ENCODE results near the gene TP53BP2.
A peak's percentile ranks its signal among the peaks of the same experiment; 100 is the strongest.
"Not testable (repeated sequence)": the region's sequence is repeated elsewhere in the genome, so short reads cannot be mapped to it uniquely, and the experiment has no call there.

Gene TP53BP2

DNA sequence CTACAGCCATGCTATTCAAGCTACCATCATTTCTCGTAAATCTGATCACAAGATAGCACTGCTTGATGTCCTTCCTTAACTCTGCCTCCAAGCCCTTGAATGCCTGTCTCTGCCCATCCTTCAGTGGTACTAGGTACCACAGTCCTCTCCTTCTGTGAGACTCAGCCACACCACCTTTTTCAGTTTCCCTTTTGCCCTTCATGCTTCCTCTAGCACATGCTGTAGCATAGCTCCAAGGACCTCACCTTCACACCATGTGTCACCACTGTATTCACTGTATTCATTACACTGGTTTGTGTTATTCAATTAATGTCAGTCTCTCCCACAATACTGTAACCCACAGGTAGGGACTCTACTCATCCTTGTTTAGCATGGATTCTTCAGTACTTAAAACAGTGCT is 8.0 kb upstream of the TP53BP2 start:
- no peak for DNase-seq (ENCODE audit: low read depth)

DNA sequence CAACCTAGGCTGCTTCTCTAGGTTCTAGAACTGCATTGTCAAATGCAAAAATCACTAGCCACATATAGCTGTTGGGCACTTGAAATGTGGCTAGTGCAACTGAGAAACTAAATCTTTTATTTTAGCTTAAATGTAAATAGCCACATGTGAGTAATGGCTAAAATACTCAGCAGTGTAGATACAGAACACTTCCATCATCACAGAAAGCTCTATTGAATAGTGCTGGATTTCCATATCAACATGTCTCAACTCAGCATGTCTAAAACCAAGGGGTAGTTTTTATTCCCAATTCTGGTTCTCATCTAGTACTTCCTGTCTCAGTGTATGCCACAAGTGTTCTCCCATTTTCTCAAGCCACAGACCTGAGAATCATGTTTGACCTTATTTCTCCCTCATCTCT is 7.5 kb upstream of the TP53BP2 start:
- no peak for DNase-seq (ENCODE audit: low read depth)

DNA sequence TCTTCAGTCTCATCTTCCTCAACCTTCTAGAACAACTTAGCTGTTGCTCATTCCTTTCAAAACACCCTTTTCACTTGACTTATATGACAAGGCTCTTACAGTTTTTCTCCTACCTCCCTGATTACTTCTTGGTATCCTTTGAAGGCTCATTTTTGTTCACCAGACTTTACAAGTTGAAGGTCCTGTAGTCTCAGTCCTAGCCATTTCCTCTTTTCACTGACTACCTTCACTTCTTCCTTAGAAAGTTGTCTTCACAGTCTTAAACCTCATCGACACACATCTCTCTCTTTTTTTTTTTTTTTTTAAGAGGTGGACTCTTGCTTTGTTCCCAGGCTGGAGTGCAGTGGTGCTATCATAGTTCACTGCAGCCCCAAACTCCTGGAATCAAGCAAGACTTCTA is 6.6 kb upstream of the TP53BP2 start:
- no peak for DNase-seq (ENCODE audit: low read depth)

DNA sequence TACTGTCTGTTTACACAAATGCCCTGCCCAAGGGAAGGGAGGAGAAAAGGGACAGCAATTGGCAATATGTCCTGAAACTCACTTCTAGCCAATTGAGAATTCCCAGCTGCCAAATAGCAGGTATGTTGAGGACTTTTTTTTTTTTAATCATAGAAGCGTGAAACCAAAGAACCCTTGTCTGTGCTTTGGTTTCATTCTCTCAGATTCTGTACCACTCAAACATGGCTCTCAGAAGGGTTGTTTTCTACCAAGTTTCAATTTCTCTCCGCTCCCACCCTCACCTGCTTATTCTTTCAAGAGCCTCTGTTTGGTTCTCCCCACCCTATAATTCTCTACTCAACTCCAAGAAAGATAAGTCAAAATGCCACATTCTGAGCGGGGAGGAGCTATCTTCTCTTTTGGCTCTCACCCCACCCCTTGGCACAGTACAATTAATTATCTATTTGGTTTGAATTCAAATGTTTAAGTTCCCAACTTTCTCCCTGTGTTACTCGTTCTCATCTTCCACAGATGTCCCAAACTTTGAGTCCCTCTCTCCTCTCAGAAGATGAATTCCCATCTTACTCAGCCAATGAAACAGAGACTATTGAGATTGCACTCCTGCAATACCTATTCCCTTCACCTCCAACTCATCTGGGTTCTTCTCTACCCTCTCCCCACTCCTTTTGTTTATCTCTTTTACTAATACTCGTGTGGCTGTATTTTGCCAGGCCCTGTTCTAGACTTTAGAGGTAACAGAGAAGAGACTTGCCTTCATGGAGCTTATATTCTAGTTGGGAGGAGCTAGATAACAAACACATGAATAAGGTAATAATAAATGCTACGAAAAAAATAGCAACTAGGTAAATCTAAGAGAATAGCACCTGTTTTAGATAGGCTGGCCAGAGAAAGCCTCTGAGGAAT is 3.9 kb upstream of the TP53BP2 start:
- DNase-seq (ENCODE audit: low read depth): no peak

DNA sequence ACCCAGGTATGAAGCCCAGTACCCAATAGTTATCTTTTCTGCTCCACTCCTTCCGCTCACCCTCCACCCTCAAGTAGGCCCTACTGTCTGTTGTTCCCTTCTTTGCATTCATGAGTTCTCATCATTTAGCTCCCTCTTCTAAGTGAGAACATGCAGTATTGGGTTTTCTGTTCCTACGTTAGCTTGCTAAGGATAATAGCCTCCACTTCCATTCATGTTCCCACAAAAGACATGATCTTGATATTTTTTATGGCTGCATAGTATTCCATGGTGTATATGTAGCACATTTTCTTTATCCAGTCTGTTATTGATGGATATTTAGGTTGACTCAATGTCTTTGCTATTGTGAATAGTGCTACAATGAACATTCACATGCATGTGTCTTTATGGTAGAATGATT is 2.8 kb upstream of the TP53BP2 start:
- no peak for DNase-seq (ENCODE audit: low read depth)

DNA sequence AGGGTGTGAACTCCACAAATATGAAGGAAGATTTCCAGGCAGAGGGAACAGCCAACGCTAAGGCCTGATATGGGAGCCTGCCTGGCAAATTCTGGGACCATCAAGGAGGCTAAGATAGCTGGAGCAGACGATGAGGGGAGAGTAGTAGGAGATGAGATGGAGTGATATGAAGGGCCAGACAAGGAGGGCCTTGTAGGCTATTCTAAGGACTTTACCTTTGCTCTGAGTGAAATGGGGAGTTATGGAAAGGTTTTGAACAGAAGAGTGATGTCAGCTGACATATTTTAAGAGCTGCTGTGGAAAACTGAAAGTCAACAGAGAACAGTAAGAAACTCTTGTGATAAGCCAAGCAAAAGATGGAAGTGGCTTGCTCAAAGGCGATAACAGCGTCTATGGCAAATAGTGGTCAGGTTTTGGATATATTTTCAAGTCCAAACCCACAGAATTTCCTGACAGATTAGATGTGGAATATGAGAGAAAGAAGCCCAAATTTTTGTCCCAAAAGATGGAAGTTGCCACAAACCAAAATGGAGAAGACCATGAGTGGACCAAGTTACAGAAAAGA is 2.1 kb upstream of the TP53BP2 start:
- DNase-seq (ENCODE audit: low read depth): no peak

DNA sequence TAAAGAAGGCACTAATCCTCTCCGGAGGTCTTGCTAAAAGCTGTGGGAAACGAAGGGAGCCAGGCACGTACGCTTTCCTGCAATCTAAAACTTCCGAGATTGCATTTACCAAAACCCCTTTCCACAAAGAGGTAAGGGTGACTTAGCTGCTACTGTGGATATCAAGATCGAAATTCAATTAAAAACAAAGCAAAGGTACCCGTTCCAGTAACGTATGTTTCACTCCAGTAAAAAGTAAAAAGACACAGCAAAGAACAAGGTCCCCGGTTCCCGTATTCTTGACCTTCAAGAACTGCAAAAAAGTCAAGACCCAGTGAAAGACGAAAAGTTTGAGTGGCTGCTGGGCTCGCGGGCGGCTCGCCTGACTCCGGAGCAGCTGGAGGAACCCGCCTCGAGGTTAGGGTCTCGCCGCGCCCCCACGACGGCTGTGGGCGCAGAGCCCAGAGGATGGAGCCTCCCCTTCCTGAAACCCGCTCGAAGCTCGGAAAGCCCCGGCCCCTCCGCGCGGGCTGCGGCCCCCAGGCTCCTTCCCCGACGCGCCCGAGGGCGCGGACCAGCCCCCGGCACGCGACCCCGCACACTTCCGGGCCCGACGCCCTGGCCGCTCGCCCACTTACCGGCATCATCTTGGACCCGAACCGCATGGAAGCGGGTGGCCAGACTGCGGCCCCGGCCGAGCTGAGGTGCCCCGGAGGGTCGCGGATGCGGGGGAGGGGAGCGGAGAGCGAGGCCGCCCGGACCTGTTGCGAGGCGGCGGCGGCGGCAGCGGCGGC is 524 bp downstream of the TP53BP2 start:
- DNase-seq (ENCODE audit: low read depth): peak; percentile 38

DNA sequence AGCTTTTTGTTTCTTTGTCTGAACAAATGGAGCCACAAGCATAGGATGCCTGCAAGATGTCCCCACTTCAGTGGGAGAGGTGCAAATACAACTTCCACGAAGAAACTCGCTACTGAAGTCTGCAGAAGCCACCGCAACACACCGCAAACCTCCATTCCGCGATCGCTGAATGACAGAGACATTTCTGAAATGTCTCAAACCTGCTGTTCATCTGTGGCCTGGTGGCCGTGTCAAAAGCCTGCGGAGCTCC is 1.0 kb downstream of the TP53BP2 start:
- DNase-seq (ENCODE audit: low read depth): no peak

DNA sequence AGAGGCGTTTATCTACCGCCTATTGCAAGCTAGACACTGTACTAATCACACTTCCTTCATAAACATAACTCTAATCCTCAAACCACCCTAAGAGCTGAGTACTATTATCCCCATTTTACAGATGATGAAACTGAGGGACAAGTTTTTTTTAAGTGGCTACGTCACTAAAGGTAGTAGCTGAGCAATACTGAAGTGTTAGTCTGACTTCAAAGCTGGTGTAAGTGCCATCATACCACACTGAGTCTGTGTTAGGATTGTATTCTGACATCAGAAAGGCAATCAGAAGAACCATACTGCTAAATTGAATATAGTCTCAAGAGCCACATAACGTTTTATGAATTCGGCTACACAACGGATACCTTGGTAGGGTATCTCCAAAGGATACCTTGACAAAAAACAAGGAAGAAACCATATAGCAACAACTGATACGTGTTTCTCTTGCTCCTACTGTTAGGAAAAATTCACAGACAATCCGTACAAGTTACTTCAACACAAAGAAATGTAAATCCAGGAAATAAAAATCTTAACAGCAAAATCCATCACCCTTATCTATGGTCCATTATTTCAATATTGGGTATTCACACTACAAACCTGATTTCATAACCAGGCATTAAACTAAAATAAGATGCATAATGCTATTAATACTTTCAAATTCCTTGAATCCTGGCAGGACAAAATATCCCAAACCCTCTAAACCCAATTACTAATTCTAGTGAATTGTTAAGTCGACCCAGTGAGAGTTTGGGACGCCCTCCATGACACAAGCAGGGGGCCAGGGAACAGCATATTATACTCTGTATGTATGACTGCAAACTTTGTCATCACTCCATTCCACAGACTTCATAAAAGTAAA is 1.6 kb downstream of the TP53BP2 start:
- no peak for DNase-seq (ENCODE audit: low read depth)

DNA sequence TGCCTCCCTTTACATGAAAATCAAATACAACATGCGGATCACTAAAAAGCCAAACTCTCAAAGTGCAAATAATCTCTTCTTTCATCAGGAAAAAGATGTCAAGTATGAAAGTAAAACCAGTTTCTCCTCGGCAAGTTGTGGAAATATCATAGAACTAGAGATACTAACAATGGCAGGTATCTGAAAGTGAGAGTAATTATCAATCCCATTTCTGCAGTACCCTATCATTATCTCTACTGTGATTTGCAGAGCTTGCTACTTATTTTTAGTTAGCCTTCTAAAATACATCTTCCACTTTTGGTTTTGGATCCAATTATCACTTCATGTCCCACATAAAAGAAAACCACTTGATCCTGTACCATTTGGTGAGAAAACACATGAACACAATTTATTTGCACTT is 3.0 kb downstream of the TP53BP2 start:
- DNase-seq (ENCODE audit: low read depth): no peak

DNA sequence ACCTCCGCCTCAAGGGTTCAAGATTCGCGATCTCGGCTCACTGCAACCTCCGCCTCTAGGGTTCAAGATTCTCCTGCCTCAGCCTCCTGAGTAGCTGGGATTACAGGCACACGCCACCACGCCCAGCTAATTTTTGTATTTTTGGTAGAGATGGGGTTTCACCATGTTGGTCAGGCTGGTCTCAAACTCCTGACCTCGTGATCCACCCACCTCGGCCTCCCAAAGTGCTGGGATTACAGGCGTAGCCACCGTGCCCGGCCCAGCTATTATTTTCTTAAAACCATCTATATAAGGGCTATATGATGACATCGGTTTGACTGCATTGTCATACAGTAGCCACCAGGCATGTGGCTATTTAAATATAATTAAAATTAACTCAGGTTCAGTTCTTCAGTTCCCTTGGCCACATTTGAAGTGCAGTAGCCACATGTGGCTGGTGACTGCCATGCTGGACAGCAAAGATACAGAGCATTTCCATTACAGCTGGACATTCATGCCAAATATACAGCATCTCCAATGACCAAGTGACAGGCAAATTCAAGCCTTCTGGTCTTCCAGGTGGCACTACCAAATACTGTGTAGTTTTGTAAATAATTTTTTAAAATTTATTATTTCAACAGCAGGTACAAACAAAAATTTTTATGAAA is 3.6 kb downstream of the TP53BP2 start:
- DNase-seq (ENCODE audit: low read depth): not testable (repeated sequence)

DNA sequence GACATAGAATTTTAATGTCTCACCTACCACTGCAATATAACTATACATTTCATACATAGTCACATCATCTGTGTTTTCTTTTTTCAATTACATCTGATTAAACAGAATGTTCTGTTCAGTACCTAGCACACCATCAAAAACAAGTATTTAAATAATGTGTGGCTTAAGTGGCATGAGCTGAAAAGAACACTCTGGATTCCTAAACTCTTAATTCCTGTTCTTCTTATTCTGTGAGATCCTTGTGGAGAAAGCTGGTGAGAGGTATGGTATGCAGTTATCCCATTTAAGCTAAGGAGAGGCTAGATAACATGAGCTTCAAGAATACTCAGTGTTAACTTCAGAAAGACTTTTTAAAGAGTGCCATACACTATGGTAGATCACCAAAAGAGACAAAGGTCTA is 5.5 kb downstream of the TP53BP2 start:
- DNase-seq (ENCODE audit: low read depth): no peak

DNA sequence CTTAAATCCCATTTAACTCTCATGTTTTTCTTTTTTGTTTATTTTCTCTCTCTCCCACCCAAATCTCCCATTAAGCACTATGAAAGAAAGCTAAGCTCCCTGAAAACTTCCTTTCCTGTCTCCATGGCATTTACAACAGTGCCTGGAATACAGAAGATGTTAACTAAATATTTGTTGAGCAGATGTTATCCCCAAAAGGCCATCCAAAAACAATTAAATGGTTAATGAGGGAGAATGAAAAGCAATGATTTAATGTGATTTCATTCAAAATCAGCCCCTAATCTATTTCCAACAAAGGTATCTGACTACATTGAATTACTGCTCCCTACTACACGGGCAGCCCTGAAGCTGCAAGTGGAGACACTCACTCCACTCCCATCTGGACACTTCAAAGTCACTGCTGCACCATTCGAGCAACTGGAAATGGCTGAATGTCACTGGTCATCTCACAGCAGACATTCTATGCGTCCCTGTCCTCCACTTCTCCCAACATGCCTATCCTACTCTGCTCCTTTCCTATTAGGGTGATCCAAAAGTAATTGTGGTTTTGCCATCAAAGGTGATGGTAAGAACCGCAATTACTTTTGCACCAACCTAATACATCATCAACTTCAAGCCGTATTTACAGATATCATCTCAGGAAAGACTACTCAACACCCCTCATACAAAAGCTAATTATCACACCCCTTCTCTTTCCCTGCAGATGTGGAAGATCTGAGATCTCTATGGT is 7.5 kb downstream of the TP53BP2 start:
- DNase-seq (ENCODE audit: low read depth): no peak

DNA sequence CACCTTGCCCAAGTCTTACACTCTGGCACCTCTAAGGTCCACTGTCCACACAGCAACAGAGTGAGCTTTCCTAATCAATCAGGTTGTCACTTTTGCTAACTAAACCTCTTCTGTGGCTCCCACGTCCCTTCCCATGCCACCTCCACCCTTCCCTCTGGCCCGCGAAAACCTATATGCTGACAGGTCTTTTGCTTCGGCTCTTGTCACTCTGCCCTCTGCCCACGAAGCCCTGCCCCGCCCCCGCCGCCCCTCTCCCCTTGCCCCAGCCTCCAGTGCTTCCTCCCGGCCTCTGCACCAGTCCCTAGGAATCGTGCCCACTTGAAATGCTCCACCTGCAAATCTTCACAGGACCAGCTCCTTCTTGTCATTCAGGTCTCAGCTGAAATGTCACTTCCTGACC is 8.1 kb downstream of the TP53BP2 start:
- DNase-seq (ENCODE audit: low read depth): no peak

DNA sequence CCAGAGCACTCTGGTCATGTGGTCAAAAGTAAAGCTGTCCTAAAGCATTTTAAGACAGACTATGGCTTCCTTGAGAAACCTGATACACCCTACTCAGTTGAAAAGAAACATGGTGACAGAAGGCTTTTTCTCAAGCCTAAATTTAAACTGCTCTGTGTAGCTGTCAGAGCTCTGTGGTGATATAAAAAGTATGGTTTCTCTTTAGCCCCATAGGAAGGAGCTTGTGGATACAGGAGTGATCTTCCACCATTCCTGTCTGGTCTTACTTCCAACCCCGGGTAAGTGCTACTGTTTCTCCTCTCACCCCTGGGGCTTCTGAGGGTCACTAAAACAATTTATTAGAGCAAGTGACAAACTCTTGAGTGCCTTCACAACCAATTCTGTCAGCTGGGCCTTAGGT is 8.5 kb downstream of the TP53BP2 start:
- DNase-seq (ENCODE audit: low read depth): no peak

DNA sequence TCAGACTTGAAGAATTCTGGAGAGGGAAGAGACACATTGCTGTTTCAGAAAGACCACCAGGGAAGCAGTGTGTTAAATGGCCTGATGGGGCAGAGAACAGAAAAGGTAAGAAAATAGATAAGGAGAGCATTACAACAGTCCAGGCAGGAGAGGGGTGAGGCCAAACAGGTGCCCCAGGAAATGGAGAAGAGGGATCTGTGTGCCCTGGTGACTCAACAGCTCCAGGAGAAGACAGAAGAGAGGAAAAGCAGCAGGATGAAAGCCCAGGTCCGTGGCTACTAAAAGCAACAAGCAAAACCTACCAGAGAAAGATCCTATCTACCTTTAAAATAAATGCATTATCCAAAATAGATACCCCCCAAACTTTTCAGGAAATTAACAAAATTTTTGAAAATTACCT is 9.2 kb downstream of the TP53BP2 start:
- DNase-seq (ENCODE audit: low read depth): no peak

DNA sequence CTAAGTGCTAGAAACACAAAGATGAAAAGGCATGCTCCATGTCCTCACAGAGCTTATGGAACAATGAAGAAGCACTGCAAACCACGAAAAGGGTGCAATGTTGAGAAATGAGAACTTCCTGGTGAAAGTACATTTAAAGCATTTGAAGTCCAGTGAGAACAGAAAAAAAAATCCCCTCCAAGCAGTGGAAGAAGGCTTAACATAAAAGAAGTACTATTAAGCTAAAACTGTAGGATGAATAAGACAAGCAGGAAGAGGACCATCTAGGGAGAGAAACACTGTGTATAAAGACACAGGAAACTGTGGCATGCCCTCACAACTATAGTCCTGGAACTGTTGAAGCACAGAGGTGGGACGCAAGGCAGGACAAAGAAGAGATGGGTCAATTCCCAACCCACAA is 10.0 kb downstream of the TP53BP2 start:
- DNase-seq (ENCODE audit: low read depth): no peak

DNA sequence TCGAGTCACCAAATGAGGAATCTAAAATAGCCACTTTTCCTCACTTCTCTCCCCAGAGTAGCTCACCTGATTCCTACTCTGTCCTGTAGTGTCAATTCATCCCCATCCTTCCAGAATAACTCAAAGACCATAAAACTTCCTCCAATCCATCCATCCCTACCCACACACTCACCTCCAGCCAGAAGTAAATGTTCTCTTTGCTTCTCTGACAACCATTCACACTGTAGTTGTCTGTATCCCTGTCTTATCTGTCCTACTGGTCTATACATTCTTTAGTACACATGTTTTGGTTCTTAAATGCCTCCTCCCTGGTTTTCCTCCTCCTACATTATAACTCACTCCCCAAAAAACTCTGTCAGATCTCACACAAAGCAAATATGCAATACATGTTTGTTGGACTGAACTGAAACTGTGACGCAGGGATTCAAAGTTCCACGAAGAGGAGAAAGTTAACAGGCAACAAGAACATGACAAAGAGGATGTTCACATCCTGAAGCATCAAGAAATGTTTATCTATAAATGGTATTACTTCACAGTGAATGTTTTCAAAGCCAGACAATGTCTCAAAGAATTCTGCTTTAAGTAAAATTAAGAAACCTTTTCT is 11.0 kb downstream of the TP53BP2 start:
- DNase-seq (ENCODE audit: low read depth): no peak

DNA sequence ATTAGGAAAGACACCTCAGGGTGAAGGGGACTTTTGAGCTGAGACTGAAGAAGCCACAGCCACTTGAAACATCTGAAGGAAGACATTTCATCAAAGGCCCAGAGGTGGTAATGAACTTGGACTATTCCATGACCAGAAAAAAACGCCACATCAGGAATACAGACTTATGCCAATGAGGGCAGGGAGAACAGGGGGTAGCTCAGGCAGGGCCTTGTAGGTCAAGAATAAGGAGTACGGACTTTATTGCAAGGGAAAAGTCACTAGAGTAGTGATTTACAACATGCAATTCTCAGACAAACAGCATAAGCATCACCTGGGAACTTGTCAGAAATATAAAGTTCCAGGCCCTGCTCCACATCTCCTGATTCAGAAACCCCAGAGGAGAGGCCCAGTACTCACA is 11.8 kb downstream of the TP53BP2 start:
- DNase-seq (ENCODE audit: low read depth): no peak

DNA sequence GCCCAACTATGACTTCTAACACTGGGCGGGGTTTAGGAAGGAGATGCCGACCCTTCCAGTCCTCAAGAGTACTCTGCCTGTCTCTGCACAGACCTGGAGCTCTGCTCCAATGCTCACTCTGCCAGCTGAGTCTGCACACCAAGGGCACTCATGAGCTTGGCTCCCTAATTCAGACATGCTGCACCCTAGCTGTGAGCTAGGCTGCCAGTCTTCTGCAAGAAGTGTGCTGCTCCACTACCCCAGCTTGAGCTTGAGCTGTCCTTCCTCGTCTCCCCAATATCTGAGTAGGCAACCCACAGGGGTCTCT is 13.2 kb downstream of the TP53BP2 start:
- DNase-seq (ENCODE audit: low read depth): no peak

Data from stimulated activated CD4-positive, alpha-beta T cell treated with anti-CD3 and anti-CD28 coated beads, Interleukin-2, amount 100 ng/mL, for 4 hours (primary cell).